Measurements from ENCODE around the gene MDM4.

DNA sequence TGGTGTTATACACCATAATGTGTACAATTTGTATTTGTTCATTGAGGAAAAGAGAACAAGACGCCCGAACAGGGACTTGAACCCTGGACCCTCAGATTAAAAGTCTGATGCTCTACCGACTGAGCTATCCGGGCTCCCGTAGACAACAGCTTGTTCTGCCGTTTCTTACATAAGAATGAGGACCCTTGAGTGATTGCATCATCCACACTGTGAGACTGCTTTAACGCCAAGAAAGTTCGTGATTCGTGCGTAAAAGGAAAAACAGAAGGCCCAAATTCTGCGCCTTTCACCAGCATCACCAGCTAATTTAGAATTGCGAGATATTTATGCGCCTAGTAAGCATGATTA lies 9.3 kb upstream of the MDM4 start:
- TF ChIP-seq, protein P1, sequence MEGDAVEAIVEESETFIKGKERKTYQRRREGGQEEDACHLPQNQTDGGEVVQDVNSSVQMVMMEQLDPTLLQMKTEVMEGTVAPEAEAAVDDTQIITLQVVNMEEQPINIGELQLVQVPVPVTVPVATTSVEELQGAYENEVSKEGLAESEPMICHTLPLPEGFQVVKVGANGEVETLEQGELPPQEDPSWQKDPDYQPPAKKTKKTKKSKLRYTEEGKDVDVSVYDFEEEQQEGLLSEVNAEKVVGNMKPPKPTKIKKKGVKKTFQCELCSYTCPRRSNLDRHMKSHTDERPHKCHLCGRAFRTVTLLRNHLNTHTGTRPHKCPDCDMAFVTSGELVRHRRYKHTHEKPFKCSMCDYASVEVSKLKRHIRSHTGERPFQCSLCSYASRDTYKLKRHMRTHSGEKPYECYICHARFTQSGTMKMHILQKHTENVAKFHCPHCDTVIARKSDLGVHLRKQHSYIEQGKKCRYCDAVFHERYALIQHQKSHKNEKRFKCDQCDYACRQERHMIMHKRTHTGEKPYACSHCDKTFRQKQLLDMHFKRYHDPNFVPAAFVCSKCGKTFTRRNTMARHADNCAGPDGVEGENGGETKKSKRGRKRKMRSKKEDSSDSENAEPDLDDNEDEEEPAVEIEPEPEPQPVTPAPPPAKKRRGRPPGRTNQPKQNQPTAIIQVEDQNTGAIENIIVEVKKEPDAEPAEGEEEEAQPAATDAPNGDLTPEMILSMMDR (conservative IDR thresholded peaks at IDR 0.05 in 1 of 2, IDR thresholded peaks at IDR 0.05 in 1 of 2; ENCODE audit: extremely low read depth in 1 of 2, insufficient read depth in 1 of 2, low read depth in 1 of 2, low read length in 2 of 2), result no peak
- TF ChIP-seq EZH2 (IDR thresholded peaks at IDR 0.05; ENCODE audit: borderline replicate concordance, low read length), result no peak
